Vagina (tissue), 2 donors: ENCODE measurements around the gene TTC8. TPM values are rescaled to one million over a fixed set of nuclear protein-coding genes. Genes with fewer than 3 reads are reported as not detected.

Experiments used
- DNase-seq, 2 donors: peaks; one replicate each; pipeline ENCODE4 v3.0.0-alpha.2; 2017; ENCODE audit errors: extremely low spot score in 2 of 2
- H3K27ac ChIP-seq: fragments of 200-600 bp; sonication (generic); one replicate; pipeline ENCODE4 v1.5.1; 2019
- H3K27me3 ChIP-seq: fragments of 200-600 bp; sonication (generic); one replicate; pipeline ENCODE4 v1.5.1; 2019
- H3K36me3 ChIP-seq, 2 donors: fragments of 200-600 bp; sonication (generic); one replicate each; pipeline ENCODE4 v1.5.1; 2017 to 2019
- H3K4me1 ChIP-seq: fragments of 200-600 bp; sonication (generic); one replicate; pipeline ENCODE4 v1.5.1; 2019
- H3K4me3 ChIP-seq, 2 donors: fragments of 200-600 bp; sonication (generic); 1 replicate in 1 of 2; 2 replicates in 1 of 2; pipeline ENCODE4 v1.5.1; 2016 to 2019
- H3K9me3 ChIP-seq: fragments of 200-600 bp; sonication (generic); one replicate; pipeline ENCODE4 v1.5.1; 2019
- CTCF ChIP-seq, 3 experiments: fragments of 450-650 bp in 2 of 3; fragments of 200-600 bp in 1 of 3; sonication (generic) in 1 of 3; IDR thresholded peaks; one replicate each; pipeline ENCODE4 v1.5.1; 2017 to 2019; ENCODE audit warnings: antibody characterized with exemption in 3 of 3, mild to moderate bottlenecking in 2 of 3, moderate library complexity in 2 of 3
- POLR2A ChIP-seq, 2 donors: fragments of 450-650 bp; IDR thresholded peaks; one replicate each; pipeline ENCODE4 v1.6.1; 2017; ENCODE audit warnings: antibody characterized with exemption in 2 of 2, mild to moderate bottlenecking in 2 of 2, moderate library complexity in 2 of 2
- POLR2AphosphoS5 ChIP-seq, 2 donors: sonication (generic); formaldehyde crosslinking; IDR thresholded peaks; one replicate each; pipeline ENCODE4 v1.9.0; 2017; ENCODE audit warnings: antibody characterized with exemption in 2 of 2, mild to moderate bottlenecking in 2 of 2, low read depth in 1 of 2; ENCODE audit not compliant: insufficient read depth in 1 of 2
- intact Hi-C: fragments of 100-400 bp; cut with DNase I; formaldehyde crosslinking; loops from one replicate; pipeline ENCODE4 v1.15.1; 2023
- total RNA-seq: library from RNA; depleted of rRNA; stranded (reverse); fragments of >200 nt; gene quantifications from one replicate; pipeline ENCODE4 v1.2.3, GENCODE V29; 2016

The TTC8 gene
- total RNA-seq, 1 donor from 2014 or later = 10.1 TPM

GRCh38 chr14:88901189-88901588 is 76.7 kb downstream of the TTC8 start:
- DNase-seq = no peak
- no peaks in the 10 kb centered on the region for H3K4me1 ChIP-seq
- H3K4me3 ChIP-seq = no peak overlapping the region
- no peaks in the 10 kb centered on the region for H3K36me3 ChIP-seq
- intact Hi-C loops = no loop called here
- H3K27me3 ChIP-seq = no peaks in the 10 kb centered on the region
- H3K9me3 ChIP-seq = no peaks in the 10 kb centered on the region
- H3K27ac ChIP-seq = no peak overlapping the region
- TF ChIP-seq POLR2A (IDR thresholded peaks at IDR 0.05) = no peak
- TF ChIP-seq CTCF (IDR thresholded peaks at IDR 0.05) = no peak
- no peak for TF ChIP-seq POLR2AphosphoS5 (IDR thresholded peaks at IDR 0.05; ENCODE audit: insufficient read depth in 1 of 2, low read depth in 1 of 2)

GRCh38 chr14:88901991-88902390 is 77.5 kb downstream of the TTC8 start:
- H3K4me1 ChIP-seq = no peaks in the 10 kb centered on the region
- no peak for TF ChIP-seq CTCF (IDR thresholded peaks at IDR 0.05)
- no peak for TF ChIP-seq POLR2A (IDR thresholded peaks at IDR 0.05)
- no peak for TF ChIP-seq POLR2AphosphoS5 (IDR thresholded peaks at IDR 0.05; ENCODE audit: insufficient read depth in 1 of 2, low read depth in 1 of 2)
- no peak for DNase-seq

GRCh38 chr14:88902850-88903249 is 78.4 kb downstream of the TTC8 start:
- H3K36me3 ChIP-seq = no peaks in the 10 kb centered on the region
- TF ChIP-seq POLR2AphosphoS5 (IDR thresholded peaks at IDR 0.05; ENCODE audit: insufficient read depth in 1 of 2, low read depth in 1 of 2) = no peak
- no peak for TF ChIP-seq POLR2A (IDR thresholded peaks at IDR 0.05)
- H3K27me3 ChIP-seq = no peaks in the 10 kb centered on the region
- intact Hi-C loops = no loop called here
- no peak overlapping the region for H3K27ac ChIP-seq
- no peak for DNase-seq
- H3K9me3 ChIP-seq = no peaks in the 10 kb centered on the region
- no peak overlapping the region for H3K4me3 ChIP-seq
- no peaks in the 10 kb centered on the region for H3K4me1 ChIP-seq

More at GRCh38 chr14:88901991-88902390, 77.5 kb downstream of the TTC8 start:
- intact Hi-C loops = no loop called here
- no peaks in the 10 kb centered on the region for H3K36me3 ChIP-seq
- H3K27me3 ChIP-seq = no peaks in the 10 kb centered on the region
- H3K27ac ChIP-seq = no peak overlapping the region
- no peaks in the 10 kb centered on the region for H3K9me3 ChIP-seq
- no peak overlapping the region for H3K4me3 ChIP-seq

GRCh38 chr14:88904206-88904647 is 79.8 kb downstream of the TTC8 start:
- TF ChIP-seq POLR2A (IDR thresholded peaks at IDR 0.05) = no peak
- TF ChIP-seq CTCF (IDR thresholded peaks at IDR 0.05) = no peak
- no peak for TF ChIP-seq POLR2AphosphoS5 (IDR thresholded peaks at IDR 0.05; ENCODE audit: insufficient read depth in 1 of 2, low read depth in 1 of 2)

GRCh38 chr14:88904864-88905263 is 80.4 kb downstream of the TTC8 start:
- intact Hi-C loops = no loop called here
- no peaks in the 10 kb centered on the region for H3K4me1 ChIP-seq
- no peak for TF ChIP-seq CTCF (IDR thresholded peaks at IDR 0.05)
- DNase-seq = no peak
- no peak overlapping the region for H3K4me3 ChIP-seq
- no peaks in the 10 kb centered on the region for H3K27me3 ChIP-seq
- no peaks in the 10 kb centered on the region for H3K36me3 ChIP-seq
- no peak overlapping the region for H3K27ac ChIP-seq
- no peaks in the 10 kb centered on the region for H3K9me3 ChIP-seq

More at GRCh38 chr14:88904206-88904647, 79.8 kb downstream of the TTC8 start:
- no peaks in the 10 kb centered on the region for H3K9me3 ChIP-seq
- H3K27ac ChIP-seq = no peak overlapping the region
- H3K4me3 ChIP-seq = no peak overlapping the region
- H3K36me3 ChIP-seq = no peaks in the 10 kb centered on the region
- intact Hi-C loops = no loop called here
- no peak for DNase-seq
- H3K4me1 ChIP-seq = no peaks in the 10 kb centered on the region
- H3K27me3 ChIP-seq = no peaks in the 10 kb centered on the region
